Activated naive CD4-positive, alpha-beta T cell treated with anti-CD3 and anti-CD28 coated beads, Interleukin-2, amount 50 U/mL, for 72 hours (primary cell): ENCODE measurements around the gene AUH. TPM values are rescaled to one million over a fixed set of nuclear protein-coding genes. Genes with fewer than 3 reads are reported as not detected.
A peak's percentile ranks its signal among the peaks of the same experiment; 100 is the strongest.

Experiments used
- ATAC-seq, 2 donors: fragments of 150-1000 bp; cut with Tn5 transposase; 2 replicates each; pipeline ENCODE4 v1.10.0; 2021; ENCODE audit warnings: mild to moderate bottlenecking in 2 of 2, moderate library complexity in 2 of 2
- DNase-seq, 2 donors: peaks; one replicate each; pipeline ENCODE4 v3.0.0; 2021 to 2022; ENCODE audit warnings: low spot score in 2 of 2
- H3K27ac Mint-ChIP-seq, 2 donors: one replicate each; pipeline ENCODE4 v1.8.0; 2022; ENCODE audit warnings: mild to moderate bottlenecking in 2 of 2, mixed read lengths in 2 of 2
- H3K36me3 Mint-ChIP-seq, 2 donors: one replicate each; pipeline ENCODE4 v1.8.0; 2022; ENCODE audit warnings: mixed read lengths in 2 of 2
- H3K9me3 Mint-ChIP-seq, 2 donors: one replicate each; pipeline ENCODE4 v1.8.0; 2022; ENCODE audit warnings: mixed read lengths in 2 of 2
- total RNA-seq, 2 donors: library from RNA; stranded (reverse); gene quantifications; one replicate each; pipeline ENCODE4 v1.2.3, GENCODE V29; 2022

AUH gene
- total RNA-seq, 2 donors from 2014 or later = 24.1 to 39.7 TPM

- H3K9me3 Mint-ChIP-seq = peaks cover 0 to 5% of the 10 kb centered on the region in 2 donors
- no peak for DNase-seq
- peak; percentile 73 to 77 for ATAC-seq
- H3K36me3 Mint-ChIP-seq = peaks cover 34 to 36% of the 10 kb centered on the region in 2 donors
- H3K27ac Mint-ChIP-seq = peak overlapping the region; percentile 56 to 89
Measured at GRCh38 chr9:91359083-91359482, 2.6 kb downstream of the AUH start.

DNA sequence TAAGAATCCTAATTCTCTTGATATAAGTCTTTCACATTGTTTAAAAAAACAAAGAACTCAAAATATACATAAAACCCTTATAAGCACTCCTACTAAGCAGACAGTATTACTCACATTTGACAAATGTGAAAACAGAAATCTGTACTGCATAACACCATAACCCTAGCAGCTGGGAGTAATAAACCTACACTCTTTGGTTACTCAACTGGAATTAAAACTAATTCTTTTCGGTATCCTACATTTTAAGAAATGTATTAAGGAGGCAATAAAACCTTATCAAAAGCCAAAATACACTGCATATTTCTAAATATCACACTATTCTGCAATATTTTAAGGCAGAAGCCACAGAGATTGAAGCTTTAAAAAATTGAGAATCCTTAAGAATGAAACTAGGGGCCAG lies 6.8 kb downstream of the AUH start:
- H3K9me3 Mint-ChIP-seq = no peaks in the 10 kb centered on the region
- no peak overlapping the region for H3K27ac Mint-ChIP-seq
- no peak for DNase-seq
- no peak for ATAC-seq
- H3K36me3 Mint-ChIP-seq = peaks cover 18 to 32% of the 10 kb centered on the region in 2 donors

GRCh38 chr9:91349115-91349555 lies 12.6 kb downstream of the AUH start:
- peak; percentile 26 to 62 for ATAC-seq
- Mint-ChIP-seq H3K36me3 (peaks cover 8 to 26% of the 10 kb centered on the region in 2 donors), H3K27ac (peak overlapping the region in 1 of 2 donors; percentile 78), H3K9me3 (no peaks in the 10 kb centered on the region)
- no peak for DNase-seq

- Mint-ChIP-seq H3K9me3 (no peaks in the 10 kb centered on the region), H3K36me3 (peaks cover 11 to 31% of the 10 kb centered on the region in 2 donors), H3K27ac (no peak overlapping the region)
- ATAC-seq (no peak), DNase-seq (no peak)
Measured at GRCh38 chr9:91348191-91348807, 13.4 kb downstream of the AUH start.

- DNase-seq = no peak
- H3K36me3 Mint-ChIP-seq = peaks cover 20 to 36% of the 10 kb centered on the region in 2 donors
Measured at GRCh38 chr9:91347377-91347776, 14.3 kb downstream of the AUH start.

DNA sequence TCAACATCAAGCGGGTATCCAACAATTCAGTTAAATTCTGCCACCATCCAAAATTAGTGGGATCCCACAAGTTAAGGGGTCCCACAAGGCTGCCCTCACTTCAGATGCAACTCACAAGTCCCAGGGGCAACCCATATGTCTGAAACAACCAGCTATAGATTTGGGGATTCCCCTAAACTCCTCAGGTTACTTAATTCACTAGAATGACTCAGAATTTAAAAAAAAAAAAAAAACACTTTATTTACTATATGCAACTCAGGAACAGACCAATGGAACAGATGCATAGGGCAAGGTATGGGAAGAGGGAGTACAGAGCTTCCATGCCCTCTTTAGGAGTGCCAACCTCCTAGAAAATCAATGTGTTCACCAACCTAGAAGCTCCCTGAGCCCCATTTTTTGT lies 15.1 kb downstream of the AUH start:
- Mint-ChIP-seq H3K36me3 (peaks cover 27 to 44% of the 10 kb centered on the region in 2 donors), H3K27ac (peak overlapping the region in 1 of 2 donors; percentile 26), H3K9me3 (peaks cover 0 to 9% of the 10 kb centered on the region in 2 donors)
- ATAC-seq (peak; percentile 63 to 82), DNase-seq (no peak)

More at GRCh38 chr9:91347377-91347776, 14.3 kb downstream of the AUH start:
- ATAC-seq = no peak
- no peak overlapping the region for H3K27ac Mint-ChIP-seq
- peaks cover 0 to 6% of the 10 kb centered on the region in 2 donors for H3K9me3 Mint-ChIP-seq

DNA sequence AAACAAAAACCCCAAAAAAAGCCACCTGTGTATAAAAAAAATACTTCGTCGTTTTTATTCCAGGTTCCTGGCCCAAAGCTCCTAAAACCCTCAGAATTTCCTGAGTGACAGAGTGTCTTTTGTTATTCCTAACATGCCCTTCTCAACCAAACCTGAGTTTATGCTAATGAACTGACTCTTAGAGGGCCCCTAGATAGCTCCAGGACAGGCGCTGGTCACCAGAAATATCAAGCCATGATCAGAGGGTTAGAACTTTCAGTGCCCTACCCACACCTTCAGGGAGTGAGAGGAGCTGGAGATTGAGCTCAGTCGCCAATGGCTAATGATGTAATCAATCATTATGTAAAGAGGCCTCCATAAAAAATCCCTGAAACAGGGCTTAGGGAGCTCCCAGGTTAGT lies 15.7 kb downstream of the AUH start:
- ATAC-seq (no peak), DNase-seq (no peak)
- Mint-ChIP-seq H3K27ac (no peak overlapping the region), H3K9me3 (peaks cover 0 to 11% of the 10 kb centered on the region in 2 donors), H3K36me3 (peaks cover 34 to 50% of the 10 kb centered on the region in 2 donors)

DNA sequence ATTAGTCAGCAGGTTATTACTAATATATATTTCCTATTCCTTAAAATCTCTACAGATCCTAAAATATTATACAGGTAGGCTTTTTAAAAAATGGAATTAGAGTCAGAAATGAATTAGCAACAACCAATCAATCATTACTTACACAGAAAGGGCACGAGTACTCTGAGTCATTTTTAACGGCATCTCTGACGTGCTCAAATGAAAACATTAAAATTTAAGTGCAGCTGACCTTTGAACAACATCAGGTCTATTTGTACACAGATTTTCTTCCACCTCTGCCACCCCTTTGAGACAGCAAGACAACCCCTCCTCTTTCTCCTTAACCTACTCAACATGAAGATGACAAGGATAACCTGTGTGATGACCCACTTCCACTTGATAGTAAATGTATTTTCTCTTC lies 19.1 kb downstream of the AUH start:
- H3K27ac Mint-ChIP-seq = no peak overlapping the region
- ATAC-seq (no peak), DNase-seq (no peak)
- peaks cover 31 to 66% of the 10 kb centered on the region in 2 donors for H3K36me3 Mint-ChIP-seq
- H3K9me3 Mint-ChIP-seq = peaks cover 0 to 11% of the 10 kb centered on the region in 2 donors

DNA sequence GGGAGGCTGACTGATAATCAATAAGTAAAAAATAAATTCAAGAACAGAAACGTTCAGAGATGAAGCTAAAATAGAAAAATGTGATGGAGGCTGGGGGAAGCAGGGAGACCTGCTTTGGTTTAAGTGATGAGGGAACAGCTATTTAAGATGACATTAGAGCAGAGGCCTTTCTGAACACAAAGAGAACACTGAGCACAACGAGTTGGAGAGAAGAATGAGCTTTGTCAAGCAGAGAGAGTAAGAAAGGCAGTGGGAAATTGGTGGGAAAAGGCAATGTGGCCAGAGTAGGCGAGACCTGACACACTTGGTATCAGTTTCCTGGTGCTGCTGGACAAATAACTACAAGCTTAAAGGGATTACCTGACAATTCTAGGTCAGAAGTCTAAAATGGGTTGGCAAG lies 20.0 kb downstream of the AUH start:
- Mint-ChIP-seq H3K27ac (peak overlapping the region; percentile 24 to 85), H3K36me3 (peaks cover 31 to 66% of the 10 kb centered on the region in 2 donors), H3K9me3 (peaks cover 0 to 11% of the 10 kb centered on the region in 2 donors)
- ATAC-seq (no peak), DNase-seq (no peak)

DNA sequence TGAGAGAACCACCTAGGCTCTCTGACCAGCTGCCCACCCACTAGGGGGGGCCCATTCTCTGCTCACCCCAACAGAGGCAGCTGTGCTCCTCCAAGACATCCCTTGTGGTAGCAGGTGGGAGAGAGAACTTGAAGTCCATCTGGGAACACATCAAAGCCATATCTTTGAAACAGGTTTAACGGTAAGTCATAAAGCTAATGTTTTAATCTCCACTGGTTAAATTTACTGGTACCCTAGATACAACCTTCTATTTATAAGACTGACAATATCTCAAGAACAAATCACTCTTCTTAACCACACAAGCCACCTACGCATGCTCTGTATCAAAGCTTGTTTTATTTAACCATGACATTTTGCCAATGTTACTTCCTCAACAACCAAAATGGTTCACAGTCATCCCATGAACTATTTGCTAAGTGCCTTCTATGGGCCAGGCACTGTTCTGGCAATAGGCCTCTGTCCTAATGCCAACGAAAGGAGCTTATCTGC lies 20.4 kb downstream of the AUH start:
- Mint-ChIP-seq H3K9me3 (peaks cover 0 to 11% of the 10 kb centered on the region in 2 donors), H3K27ac (peak overlapping the region; percentile 24 to 85), H3K36me3 (peaks cover 31 to 61% of the 10 kb centered on the region in 2 donors)
- no peak for DNase-seq
- peak; percentile 71 to 74 for ATAC-seq

GRCh38 chr9:91340395-91340967 lies 21.2 kb downstream of the AUH start:
- Mint-ChIP-seq H3K27ac (no peak overlapping the region), H3K9me3 (peaks cover 0 to 11% of the 10 kb centered on the region in 2 donors), H3K36me3 (peaks cover 31 to 60% of the 10 kb centered on the region in 2 donors)
- DNase-seq (no peak), ATAC-seq (no peak)

DNA sequence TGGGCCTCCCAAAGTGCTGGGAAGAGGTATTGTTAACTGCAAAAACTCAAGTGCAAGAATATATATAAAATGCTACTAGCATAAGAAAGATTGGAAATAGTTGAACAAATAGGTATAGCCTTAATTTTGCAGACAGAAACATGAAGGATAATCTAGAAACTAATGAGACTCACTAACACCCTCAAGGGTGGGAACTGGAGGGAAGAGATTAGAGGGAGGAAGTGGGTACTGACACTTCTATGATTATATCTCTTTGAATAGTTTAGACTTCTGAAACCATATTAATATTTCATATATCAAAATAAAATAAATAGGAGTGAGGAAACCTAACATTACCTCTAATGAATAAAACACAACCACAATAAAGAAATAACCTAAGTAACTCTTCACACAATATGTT lies 23.0 kb downstream of the AUH start:
- Mint-ChIP-seq H3K27ac (no peak overlapping the region), H3K9me3 (peaks cover 0 to 11% of the 10 kb centered on the region in 2 donors), H3K36me3 (peaks cover 24 to 45% of the 10 kb centered on the region in 2 donors)
- ATAC-seq = no peak
- DNase-seq = no peak

DNA sequence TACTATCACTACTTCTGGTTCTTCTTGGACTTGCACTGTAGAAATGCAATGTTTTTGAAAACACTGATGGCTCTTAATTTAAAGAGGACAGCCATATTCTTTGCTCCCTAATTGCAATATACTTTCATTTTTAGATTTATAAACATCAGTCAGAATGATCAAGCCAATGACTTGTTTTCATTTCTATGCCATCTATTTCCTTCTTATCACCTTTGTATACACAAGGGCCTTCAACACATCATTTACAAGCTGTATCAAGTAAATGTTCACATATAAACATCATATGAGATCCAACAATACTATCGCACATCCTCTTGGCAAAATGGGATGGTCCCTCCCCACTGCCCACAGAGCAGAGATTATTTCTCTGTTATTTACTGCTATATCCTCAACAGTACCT lies 24.9 kb downstream of the AUH start:
- DNase-seq (no peak), ATAC-seq (no peak)
- H3K27ac Mint-ChIP-seq = no peak overlapping the region
- peaks cover 0 to 4% of the 10 kb centered on the region in 2 donors for H3K9me3 Mint-ChIP-seq
- H3K36me3 Mint-ChIP-seq = peaks cover 19 to 40% of the 10 kb centered on the region in 2 donors

DNA sequence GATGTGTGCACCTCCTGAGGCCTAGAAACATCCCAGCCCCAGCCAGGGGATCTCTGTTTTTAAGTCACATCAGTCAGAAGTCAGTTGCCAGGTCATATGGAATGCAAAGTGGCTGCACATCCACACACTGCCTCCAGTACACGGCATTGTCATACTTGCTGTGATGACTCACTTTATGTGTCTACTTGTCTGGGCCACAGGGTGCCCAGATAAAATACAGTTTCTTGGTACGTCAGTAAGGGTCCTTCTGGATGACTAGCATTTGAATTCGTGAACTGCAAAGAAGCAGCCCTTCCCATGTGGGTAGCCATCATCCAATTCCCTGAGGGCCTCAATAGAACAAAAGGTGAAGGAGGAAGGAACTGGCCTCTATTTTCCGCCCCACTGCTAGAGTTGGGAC lies 27.7 kb downstream of the AUH start:
- Mint-ChIP-seq H3K36me3 (peaks cover 11 to 22% of the 10 kb centered on the region in 2 donors), H3K27ac (no peak overlapping the region), H3K9me3 (peaks cover 0 to 4% of the 10 kb centered on the region in 2 donors)
- ATAC-seq (peak; percentile 68 to 84), DNase-seq (no peak)

GRCh38 chr9:91333551-91333950 lies 28.2 kb downstream of the AUH start:
- Mint-ChIP-seq H3K36me3 (peaks cover 11 to 20% of the 10 kb centered on the region in 2 donors), H3K9me3 (peaks cover 0 to 4% of the 10 kb centered on the region in 2 donors)
- ATAC-seq = no peak

DNA sequence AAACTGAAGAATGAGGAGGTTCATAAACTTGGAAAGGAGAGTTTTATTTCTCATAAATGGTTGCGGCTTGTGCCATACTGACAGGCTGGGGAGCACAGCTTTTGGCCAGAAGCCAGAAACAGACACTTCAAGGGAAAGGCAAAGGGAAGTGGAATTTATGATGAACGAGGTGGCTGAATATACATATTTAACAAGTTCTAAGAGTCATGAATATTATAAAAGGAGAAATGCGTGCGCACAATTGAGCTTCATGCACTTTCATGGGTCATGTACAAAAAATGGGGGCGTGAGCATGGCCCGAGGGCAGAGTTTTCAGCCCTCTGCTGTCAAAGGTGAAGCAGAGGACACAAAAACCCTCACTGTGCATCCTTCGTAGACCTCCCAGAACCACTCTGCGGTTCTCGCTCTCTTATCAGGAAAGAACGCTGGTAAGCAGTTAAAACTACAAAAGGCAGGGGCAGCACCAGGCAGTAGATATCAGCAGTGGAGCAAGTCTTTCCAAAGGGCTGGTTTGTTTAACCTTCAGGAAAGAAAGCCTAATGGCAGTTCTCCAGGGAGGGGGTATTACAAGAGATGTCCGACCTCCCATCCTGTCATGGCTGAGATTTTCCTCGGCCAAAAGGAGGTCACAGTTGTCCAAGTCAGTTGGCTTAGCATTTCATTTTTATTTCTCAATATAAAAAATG lies 29.0 kb downstream of the AUH start:
- no peak overlapping the region for H3K27ac Mint-ChIP-seq
- H3K36me3 Mint-ChIP-seq = peaks cover 18 to 28% of the 10 kb centered on the region in 2 donors
- DNase-seq (no peak), ATAC-seq (peak in 1 of 2 donors; percentile 20)
- peaks cover 3 to 4% of the 10 kb centered on the region in 2 donors for H3K9me3 Mint-ChIP-seq

More at GRCh38 chr9:91333551-91333950, 28.2 kb downstream of the AUH start:
- no peak for DNase-seq
- no peak overlapping the region for H3K27ac Mint-ChIP-seq

- Mint-ChIP-seq H3K9me3 (peaks cover 3 to 4% of the 10 kb centered on the region in 2 donors), H3K36me3 (peaks cover 21 to 36% of the 10 kb centered on the region in 2 donors), H3K27ac (no peak overlapping the region)
- DNase-seq (no peak), ATAC-seq (no peak)
Measured at GRCh38 chr9:91331849-91332248, 29.9 kb downstream of the AUH start.
